ENCODE data around the gene TFPI.

DNA sequence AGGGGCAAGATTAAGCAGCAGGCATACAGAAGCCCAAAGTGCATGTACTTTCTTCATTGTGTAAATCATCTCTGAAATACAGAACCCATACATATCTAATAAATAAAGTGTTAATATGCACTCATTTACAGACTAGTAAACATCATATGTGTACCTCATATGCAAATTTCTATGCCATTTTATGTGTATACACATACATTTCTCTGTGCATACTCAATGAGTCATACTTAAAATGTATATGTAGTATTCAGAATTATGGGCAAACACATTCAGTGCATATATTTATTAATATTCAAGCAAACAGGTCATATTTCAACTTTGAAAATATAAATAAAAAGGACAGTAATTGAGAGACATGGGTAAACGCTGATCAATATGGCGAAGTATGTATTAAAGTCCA lies 50.5 kb downstream of the TFPI start:
- TF ChIP-seq, protein P1, sequence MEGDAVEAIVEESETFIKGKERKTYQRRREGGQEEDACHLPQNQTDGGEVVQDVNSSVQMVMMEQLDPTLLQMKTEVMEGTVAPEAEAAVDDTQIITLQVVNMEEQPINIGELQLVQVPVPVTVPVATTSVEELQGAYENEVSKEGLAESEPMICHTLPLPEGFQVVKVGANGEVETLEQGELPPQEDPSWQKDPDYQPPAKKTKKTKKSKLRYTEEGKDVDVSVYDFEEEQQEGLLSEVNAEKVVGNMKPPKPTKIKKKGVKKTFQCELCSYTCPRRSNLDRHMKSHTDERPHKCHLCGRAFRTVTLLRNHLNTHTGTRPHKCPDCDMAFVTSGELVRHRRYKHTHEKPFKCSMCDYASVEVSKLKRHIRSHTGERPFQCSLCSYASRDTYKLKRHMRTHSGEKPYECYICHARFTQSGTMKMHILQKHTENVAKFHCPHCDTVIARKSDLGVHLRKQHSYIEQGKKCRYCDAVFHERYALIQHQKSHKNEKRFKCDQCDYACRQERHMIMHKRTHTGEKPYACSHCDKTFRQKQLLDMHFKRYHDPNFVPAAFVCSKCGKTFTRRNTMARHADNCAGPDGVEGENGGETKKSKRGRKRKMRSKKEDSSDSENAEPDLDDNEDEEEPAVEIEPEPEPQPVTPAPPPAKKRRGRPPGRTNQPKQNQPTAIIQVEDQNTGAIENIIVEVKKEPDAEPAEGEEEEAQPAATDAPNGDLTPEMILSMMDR (IDR thresholded peaks at IDR 0.05; ENCODE audit: low read depth, low read length, poor library complexity, severe bottlenecking) = no peak
- TF ChIP-seq EZH2phosphoT487 (IDR thresholded peaks at IDR 0.05; ENCODE audit: borderline replicate concordance, low read length) = no peak
